SKM-1 (cell line): ENCODE data around the gene EFTUD2.
"Not testable (repeated sequence)": the region's sequence is repeated elsewhere in the genome, so short reads cannot be mapped to it uniquely, and the experiment has no call there.

ENCODE experiments used
- DNase-seq: peaks from one replicate; lab custom pipeline; 2025; ENCODE audit not compliant: unreplicated experiment; lab: John Stamatoyannopoulos, UW

EFTUD2 gene

GRCh38 chr17:44812263-44812662 lies 87.0 kb downstream of the EFTUD2 start:
- DNase-seq, result no peak

DNA sequence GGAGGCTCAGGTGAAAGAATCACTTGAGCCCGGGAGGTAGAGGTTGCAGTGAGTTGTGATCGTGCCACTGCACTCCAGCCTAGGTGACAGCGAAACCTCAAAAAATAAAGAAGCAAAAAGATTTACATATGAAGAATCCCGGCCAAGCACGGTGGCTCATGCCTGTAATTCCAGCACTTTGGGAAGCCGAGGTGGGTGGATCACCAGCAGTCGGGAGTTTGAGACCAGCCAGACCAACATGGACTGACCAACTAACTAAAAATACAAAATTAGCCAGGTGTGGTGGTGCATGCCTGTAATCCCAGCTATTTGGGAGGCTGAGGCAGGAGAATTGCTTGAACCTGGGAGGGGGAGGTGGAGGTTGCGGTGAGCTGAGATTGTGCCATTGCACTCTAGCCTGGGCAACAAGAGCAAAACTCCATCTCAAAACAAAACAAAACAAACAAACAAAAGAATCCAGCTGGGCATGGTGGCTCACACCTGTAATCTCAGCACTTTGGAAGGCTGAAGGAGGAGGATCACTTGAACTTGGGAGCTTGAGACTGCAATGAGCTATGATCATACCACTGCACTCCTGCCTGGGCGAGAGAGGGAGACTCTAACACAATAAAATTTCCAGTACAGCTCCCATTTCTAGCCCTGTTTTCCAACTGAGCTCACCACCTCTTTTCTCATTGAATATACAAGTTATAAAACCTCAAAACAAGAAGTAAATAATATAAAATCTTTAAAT lies 90.4 kb downstream of the EFTUD2 start:
- not testable (repeated sequence) for DNase-seq

DNA sequence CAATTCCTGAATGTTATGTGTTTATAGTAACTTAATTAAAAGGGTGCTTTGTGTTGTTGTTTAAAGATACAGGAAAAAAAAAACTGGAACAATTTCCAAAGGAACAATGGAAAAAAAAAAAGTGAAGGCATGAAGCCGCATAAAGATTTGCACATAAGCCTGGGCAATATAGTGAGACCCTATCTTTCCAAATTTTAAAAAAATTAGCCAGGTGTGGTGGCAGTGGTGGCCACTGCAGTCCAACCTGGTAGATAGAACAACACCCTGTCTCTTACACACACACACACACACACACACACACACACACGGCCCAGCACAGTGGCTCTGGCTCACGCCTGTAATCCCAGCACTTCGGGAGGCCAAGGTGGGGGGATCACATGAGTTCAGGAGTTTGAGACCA lies 91.1 kb downstream of the EFTUD2 start:
- no peak for DNase-seq

DNA sequence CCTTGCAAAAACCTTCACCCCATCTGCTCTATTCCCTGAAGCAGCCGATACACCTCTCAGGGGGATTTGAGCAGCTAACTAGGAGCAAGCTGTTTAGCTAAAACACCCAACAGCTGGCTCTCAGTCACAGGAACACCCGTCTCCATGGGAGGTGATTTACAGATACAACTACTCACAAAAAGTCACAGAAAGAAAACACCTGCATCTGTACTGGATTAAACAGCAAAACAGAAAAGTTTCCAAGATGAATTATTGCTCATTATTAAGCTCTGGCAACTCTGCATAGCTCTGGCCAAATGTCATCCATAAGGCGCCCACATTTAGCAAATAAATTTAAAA lies 91.5 kb downstream of the EFTUD2 start:
- DNase-seq, result no peak

DNA sequence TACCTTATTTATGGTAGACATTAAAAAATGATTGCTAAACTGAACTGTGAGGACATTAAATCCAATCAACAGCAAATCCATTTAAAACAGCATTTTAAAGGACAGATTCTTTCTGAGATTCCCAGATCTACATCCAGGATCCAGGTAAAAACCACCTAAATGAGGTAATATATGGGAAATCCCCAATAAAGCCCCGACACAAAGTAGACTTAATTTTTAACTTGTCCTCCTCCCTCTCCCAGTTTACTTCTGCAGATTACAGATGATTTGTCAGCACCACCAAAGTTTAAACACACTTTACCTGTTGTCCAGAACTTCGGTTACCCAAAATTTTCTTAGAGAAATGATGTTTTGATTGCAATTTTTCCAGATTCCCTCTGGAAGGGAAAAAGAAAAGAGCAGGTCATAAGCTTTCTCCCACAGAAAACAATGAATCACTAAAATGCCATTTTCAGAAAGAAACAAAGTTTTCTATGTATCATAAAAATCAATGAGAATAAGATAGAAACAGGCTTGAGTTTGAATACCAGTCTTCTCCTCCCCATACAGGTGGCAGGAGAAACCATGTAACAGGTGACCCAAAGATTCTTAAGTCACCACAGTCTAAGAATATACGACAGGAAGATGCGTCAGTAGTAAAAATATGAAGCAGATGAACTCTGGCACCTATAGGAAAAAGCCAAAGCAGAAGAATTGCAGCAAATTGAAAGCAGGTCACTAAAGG lies 92.0 kb downstream of the EFTUD2 start:
- DNase-seq, result no peak

DNA sequence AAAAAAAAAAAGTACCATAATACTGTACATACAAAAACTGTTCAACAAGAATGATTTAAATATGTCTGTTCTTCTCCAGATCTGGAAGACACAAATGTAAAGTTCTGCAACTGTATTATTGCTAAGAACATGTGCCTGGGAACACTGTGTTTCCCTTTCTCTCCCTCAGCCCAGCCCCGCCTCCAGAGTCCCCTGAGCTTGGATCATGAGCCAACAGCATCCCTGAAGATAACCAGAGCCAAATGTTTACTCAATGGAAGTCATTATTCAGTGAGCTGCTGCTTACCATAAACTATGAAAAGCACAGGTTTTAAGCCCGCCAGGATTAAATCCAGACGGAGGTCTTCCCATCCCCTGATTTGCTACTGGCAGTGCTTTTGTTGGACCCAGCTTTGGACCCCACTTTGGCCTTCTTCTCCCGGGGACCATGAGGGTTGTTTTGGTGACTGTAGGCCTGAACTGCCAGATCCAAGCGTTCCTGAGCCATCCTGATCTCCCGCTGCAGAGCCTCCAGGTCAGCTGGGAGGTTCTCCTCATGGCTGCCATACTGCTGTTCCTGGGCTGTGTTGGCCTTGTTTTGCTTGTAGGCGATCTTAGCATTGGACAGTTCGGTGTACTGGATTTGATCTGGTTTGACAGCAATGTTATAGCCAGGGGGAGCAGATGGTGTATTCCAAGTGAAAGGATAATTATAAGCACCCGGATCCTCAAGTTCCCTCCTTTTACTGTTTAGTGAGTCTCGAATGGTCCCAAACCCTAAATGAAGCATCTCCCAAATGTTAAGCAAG lies 94.7 kb downstream of the EFTUD2 start:
- no peak for DNase-seq

- DNase-seq, result no peak
Measured at GRCh38 chr17:44801880-44802279, 97.4 kb downstream of the EFTUD2 start.
